Gastroesophageal sphincter (tissue), 3 donors: Measurements from ENCODE around the gene NUP210.

Experiments used
- CTCF ChIP-seq, 4 experiments: fragments of 200-600 bp in 2 of 4; fragments of 450-650 bp in 2 of 4; sonication (generic) in 1 of 4; IDR thresholded peaks; one replicate each; pipeline ENCODE4 v1.5.1; 2017 to 2019; ENCODE audit warnings: antibody characterized with exemption in 4 of 4, mild to moderate bottlenecking in 2 of 4, moderate library complexity in 2 of 4
- POLR2A ChIP-seq, 2 donors: fragments of 450-650 bp; IDR thresholded peaks; one replicate each; pipeline ENCODE4 v1.6.1; 2017; ENCODE audit warnings: antibody characterized with exemption in 2 of 2, mild to moderate bottlenecking in 2 of 2, moderate library complexity in 1 of 2
- POLR2AphosphoS5 ChIP-seq: sonication (generic); formaldehyde crosslinking; IDR thresholded peaks from one replicate; pipeline ENCODE4 v1.6.1; 2017; ENCODE audit warnings: antibody characterized with exemption

GRCh38 chr3:13318626-13319470 is 101.3 kb downstream of the NUP210 start:
- TF ChIP-seq POLR2AphosphoS5 = no peak
- no peak for TF ChIP-seq CTCF (IDR thresholded peaks at IDR 0.05)
- TF ChIP-seq POLR2A (IDR thresholded peaks at IDR 0.05) = no peak
